Retinal pigment epithelial cell (primary cell): ENCODE measurements around the gene SLBP.
A peak's percentile ranks its signal among the peaks of the same experiment; 100 is the strongest.

ENCODE experiments used
- DNase-seq: peaks from one replicate; pipeline ENCODE4 v3.0.0-alpha.2; 2010; ENCODE audit warnings: low read depth
- H3K4me3 ChIP-seq: 2 replicates; pipeline ENCODE4 v1.5.1; 2011; ENCODE audit warnings: mild to moderate bottlenecking, low read length, control low read depth, moderate library complexity
- TF ChIP-seq, protein P1 (sequence below): conservative IDR thresholded peaks from 2 replicates; pipeline ENCODE4 v1.5.1; 2011; ENCODE audit warnings: low read depth, low read length, control low read depth, inconsistent platforms

The SLBP gene

DNA sequence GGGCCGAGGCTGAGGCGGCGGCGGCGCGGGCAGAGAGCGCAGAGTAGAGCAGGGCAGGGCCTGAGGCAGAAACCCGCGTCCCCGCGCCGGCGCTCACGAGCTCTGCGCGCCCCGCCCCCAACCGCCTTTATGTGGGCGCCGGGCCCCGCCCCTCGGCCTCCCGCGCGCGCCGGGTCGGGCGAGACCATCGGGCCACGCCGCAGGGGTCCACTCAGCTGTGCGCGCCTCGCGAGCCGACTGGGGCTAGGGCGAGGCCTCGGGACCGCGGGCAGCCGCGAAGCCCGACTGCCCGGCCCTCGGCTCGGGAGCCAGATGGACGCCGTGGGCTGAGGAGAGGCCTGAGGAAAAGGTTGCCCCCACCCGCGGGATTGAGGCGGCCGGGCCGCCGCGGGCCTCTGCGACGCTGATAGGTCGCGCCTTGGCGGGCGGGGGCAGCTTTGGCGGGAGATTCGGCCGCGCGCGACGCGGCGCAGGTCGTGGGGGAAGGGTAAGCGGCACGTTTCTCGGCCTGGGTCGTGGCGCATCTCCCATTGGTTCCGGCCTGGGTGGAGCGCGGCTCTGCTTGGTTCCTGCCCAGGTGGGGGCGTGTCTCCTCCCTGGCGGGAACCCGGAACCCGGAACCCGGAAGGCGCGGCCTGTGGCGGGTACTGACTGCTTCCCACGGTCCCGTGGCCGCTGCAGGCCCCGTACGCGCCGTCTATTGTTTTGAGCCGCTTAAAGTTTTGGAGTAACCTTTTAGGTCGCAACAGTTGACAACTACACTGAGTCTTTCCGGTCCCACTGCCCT lies at the start of gene SLBP:
SLBP (minus strand) TSS at position 104 of the 787 bp plus-strand sequence. CDS start 131 bp downstream, outside the sequence.
- TF ChIP-seq, protein P1, sequence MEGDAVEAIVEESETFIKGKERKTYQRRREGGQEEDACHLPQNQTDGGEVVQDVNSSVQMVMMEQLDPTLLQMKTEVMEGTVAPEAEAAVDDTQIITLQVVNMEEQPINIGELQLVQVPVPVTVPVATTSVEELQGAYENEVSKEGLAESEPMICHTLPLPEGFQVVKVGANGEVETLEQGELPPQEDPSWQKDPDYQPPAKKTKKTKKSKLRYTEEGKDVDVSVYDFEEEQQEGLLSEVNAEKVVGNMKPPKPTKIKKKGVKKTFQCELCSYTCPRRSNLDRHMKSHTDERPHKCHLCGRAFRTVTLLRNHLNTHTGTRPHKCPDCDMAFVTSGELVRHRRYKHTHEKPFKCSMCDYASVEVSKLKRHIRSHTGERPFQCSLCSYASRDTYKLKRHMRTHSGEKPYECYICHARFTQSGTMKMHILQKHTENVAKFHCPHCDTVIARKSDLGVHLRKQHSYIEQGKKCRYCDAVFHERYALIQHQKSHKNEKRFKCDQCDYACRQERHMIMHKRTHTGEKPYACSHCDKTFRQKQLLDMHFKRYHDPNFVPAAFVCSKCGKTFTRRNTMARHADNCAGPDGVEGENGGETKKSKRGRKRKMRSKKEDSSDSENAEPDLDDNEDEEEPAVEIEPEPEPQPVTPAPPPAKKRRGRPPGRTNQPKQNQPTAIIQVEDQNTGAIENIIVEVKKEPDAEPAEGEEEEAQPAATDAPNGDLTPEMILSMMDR, result no peak
- peak within 1 kb of the TSS; percentile 89 for H3K4me3 ChIP-seq
- DNase-seq, result peak; percentile 74

DNA sequence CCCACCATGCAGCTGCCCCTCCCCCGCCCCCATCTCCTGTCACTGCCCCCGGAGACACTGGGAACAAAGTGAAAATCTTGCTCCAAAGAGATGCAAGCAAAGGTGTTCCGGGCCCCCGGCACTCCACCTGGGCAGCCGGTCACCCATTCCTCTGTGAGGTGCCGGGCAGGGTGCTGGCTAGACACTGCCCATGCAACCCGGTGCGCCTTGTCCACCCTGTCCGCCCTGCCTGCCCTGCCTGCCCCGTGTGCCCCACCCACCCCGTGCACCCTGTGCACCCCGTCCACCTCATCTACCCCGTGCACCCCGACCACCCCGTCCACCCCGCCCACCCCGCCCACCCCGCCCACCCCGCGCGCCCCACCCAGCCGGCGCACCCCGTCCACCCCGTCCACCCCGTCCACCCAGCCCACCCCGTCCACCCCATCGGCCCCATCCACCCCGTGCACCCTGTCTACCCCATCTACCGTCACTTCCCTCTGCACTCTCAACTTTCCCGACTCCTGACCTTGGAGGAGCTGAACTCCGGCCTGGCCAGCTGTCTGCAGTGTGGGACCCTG lies 49.1 kb upstream of the SLBP start:
- H3K4me3 ChIP-seq, result no peak overlapping the region
- TF ChIP-seq, protein P1, result no peak
- no peak for DNase-seq

DNA sequence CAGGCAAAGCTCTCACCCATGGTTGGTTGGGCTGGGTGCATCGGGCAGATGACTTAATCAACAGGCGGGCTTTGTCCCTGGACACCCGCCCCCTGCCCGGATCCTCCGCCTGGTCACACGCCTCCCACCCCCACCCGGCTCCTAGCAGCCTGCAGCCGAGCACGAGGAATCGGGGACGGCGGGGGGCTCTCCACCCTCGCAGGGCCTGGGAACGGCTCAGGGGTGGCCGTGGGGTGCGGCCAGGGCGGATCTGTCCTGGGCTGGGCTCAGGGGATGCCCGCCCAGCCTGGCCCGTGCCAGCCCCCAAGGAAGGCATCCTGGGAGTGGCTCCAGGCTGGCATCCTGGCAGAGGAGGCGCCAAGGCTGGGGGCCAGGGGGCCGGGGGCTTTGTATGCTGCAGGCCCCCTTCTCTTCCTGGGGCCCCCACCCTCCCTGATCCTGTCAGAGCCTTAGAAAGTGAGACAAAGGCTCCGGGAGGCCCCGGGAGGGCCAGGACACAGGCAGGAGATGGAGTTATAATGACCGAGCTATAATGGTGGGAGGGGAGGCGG lies 48.5 kb upstream of the SLBP start:
- TF ChIP-seq, protein P1, result no peak
- no peak overlapping the region for H3K4me3 ChIP-seq
- no peak for DNase-seq

DNA sequence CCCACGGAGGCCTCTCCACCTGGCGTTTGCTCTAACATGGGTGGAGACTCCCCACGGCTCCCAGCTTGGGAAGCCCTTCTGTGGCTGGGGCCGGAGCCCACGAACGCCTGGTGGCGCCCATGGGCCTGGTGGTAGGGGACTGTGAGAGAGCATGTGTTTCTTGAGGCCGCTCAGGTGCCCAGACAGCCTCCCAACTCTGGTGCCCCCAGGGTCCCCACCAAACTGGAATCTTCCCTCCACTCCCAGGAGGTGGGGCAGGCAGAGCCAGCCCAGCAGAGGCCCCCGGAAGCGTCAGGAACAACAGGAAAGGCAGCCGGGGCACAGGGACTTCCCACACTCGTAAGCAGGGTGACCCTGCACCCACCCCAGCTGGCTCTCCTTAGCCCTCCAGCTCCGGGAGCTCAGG lies 47.7 kb upstream of the SLBP start:
- H3K4me3 ChIP-seq, result no peak overlapping the region
- TF ChIP-seq, protein P1, result peak; percentile 22
- no peak for DNase-seq

DNA sequence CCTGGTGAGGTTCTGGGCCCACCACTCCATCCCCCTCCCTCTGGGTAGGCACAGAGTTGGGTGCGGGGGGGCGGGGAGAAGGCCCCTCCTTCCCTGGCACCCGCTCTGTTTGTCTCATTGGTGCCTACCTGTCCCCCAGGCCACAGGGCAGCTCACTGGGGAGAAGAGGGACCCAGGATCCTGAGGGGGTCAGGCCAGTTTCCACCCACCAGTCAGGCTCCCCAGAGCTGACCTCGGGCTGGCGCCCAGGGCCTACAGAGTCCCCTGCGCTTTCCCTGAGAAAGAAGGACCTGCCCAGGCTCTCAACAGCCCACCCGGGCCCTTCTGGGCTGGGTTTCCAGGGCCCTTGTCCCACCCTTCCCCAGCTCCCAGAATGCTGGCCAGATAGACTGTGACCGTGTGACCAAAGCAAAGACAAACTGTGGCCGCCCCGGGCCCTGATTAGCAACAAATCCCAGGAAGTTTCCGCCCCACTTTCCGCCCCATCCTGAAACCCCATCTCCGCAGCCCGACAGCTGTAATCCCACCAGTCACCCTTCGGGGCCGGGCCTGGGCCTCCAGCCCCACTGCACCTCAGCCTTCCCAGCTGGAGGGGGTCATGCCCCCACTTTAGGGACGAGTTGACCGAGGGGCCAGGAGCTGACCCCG lies 47.2 kb upstream of the SLBP start:
- H3K4me3 ChIP-seq, result no peak overlapping the region
- TF ChIP-seq, protein P1, result no peak
- no peak for DNase-seq

DNA sequence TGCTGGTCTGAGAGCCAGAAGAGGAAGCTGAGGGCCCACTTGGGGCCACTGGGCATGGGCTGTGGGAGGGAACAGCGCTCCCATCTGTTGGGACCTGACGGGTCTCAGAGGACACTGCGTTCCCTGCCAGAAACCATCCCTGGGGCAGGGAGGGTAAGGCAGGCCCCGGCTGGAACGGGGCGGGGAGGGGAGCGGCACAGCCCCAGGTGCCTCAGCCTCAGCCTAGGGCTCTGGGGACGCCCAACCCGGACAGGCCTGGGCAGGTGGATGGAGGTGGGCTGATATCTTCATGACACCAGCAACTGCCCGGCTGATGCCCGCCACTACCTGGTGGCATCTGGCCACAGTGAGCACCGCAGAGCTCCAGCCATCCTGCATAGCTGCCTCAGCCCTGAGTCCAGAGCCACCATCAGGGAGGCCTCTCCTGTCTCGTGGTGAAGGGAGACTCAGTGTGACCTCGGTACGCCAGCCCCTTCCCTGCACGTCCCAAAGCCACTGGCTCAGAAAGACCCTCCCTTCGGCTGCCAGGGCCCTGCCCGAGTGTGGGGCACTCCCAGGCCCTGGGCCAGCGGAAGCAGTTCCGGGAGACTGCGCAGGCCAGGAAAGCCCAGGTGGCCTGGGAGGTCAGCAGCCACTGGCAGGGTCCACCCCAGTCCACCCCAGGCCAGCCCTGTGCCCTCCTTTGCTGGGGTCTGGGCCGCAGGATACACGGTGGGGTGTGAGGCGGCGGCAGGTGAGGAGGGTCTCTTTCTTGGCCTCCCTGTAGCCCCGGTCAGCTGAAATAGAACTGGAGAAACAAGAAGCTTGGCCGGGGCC lies 46.4 kb upstream of the SLBP start:
- no peak overlapping the region for H3K4me3 ChIP-seq
- DNase-seq, result no peak
- TF ChIP-seq, protein P1, result no peak
